Upper lobe of left lung (tissue), 6 donors: ENCODE data around the gene CSNK1G1. TPM values are rescaled to one million over a fixed set of nuclear protein-coding genes. Genes with fewer than 3 reads are reported as not detected.
A peak's percentile ranks its signal among the peaks of the same experiment; 100 is the strongest.

Source experiments
- ATAC-seq, 2 donors: fragments of 200-7000 bp; cut with Tn5 transposase; one replicate each; pipeline ENCODE4 v1.9.1; 2022; ENCODE audit warnings: mild to moderate bottlenecking in 2 of 2, moderate library complexity in 2 of 2; ENCODE audit not compliant: low FRiP score in 2 of 2
- DNase-seq, 2 donors: peaks; one replicate each; pipeline ENCODE4 v3.0.0-alpha.2; 2019 to 2020
- H3K27ac ChIP-seq, 4 donors: fragments of 200-600 bp; sonication (generic); one replicate each; pipeline ENCODE4 v1.5.1; 2016 to 2019
- H3K27me3 ChIP-seq, 4 donors: fragments of 200-600 bp; sonication (generic); one replicate each; pipeline ENCODE4 v1.5.1; 2017 to 2019
- H3K36me3 ChIP-seq, 4 donors: fragments of 200-600 bp; sonication (generic); one replicate each; pipeline ENCODE4 v1.5.1; 2016 to 2019
- H3K4me1 ChIP-seq, 4 donors: fragments of 200-600 bp; sonication (generic); one replicate each; pipeline ENCODE4 v1.5.1; 2018 to 2019
- H3K4me3 ChIP-seq, 4 donors: fragments of 200-600 bp; sonication (generic); one replicate each; pipeline ENCODE4 v1.5.1; 2017 to 2019; ENCODE audit warnings: mild to moderate bottlenecking in 2 of 4, moderate library complexity in 1 of 4
- H3K9me3 ChIP-seq, 4 donors: fragments of 200-600 bp; sonication (generic); one replicate each; pipeline ENCODE4 v1.5.1; 2018 to 2019
- CTCF ChIP-seq, 6 experiments: fragments of 450-650 bp in 4 of 6; fragments of 200-600 bp in 2 of 6; sonication (generic) in 2 of 6; IDR thresholded peaks; one replicate each; pipeline ENCODE4 v1.5.1; 2016 to 2019; ENCODE audit warnings: antibody characterized with exemption in 6 of 6
- EP300 ChIP-seq, 4 donors: sonication (generic); formaldehyde crosslinking; IDR thresholded peaks; one replicate each; pipeline ENCODE4 v1.5.1; 2017; ENCODE audit warnings: antibody characterized with exemption in 4 of 4, control low read depth in 2 of 4
- POLR2A ChIP-seq, 4 donors: fragments of 450-650 bp; IDR thresholded peaks; one replicate each; pipeline ENCODE4 v1.5.1; 2016 to 2017; ENCODE audit warnings: antibody characterized with exemption in 4 of 4, mild to moderate bottlenecking in 2 of 4
- POLR2AphosphoS5 ChIP-seq, 2 donors: sonication (generic); formaldehyde crosslinking; IDR thresholded peaks; one replicate each; pipeline ENCODE4 v1.5.1; 2017; ENCODE audit warnings: antibody characterized with exemption in 2 of 2
- WGBS, 2 donors: methylation state at CpG; one replicate each; pipeline ENCODE4 v1.1.5; 2017 to 2018; 5-methylcytosine and 5-hydroxymethylcytosine counted together
- total RNA-seq, 6 donors: library from RNA; depleted of rRNA in 4 of 6; stranded (reverse); fragments of >200 nt in 4 of 6; gene quantifications; one replicate each; pipeline versions ENCODE4 v1.1.0 to v1.2.1, GENCODE V29; 2016 to 2021
- donor health status: DM: no; HTN: no; CAD: no; lungs with moderate emphysema.
- donor health status: DM: no; HTN: yes; CAD: no; lungs with severe emphysema.

The CSNK1G1 gene
- total RNA-seq, 6 donors from 2014 or later: 14.8 to 49.6 (median 19.6) TPM

GRCh38 chr15:64389036-64389435, 33.1 kb upstream of the CSNK1G1 start:
- Histone ChIP-seq H3K9me3 (no peaks in the 10 kb centered on the region), H3K27ac (no peak overlapping the region), H3K4me3 (peak overlapping the region in 2 of 4 donors; percentile 63 to 91), H3K36me3 (peaks cover 0 to 6% (median under 1%) of the 10 kb centered on the region in 4 donors), H3K4me1 (peaks cover 11 to 19% (median 13%) of the 10 kb centered on the region in 4 donors), H3K27me3 (no peaks in the 10 kb centered on the region)
- TF ChIP-seq POLR2AphosphoS5 (IDR thresholded peaks at IDR 0.05) (no peak), CTCF (IDR thresholded peaks at IDR 0.05) (no peak), POLR2A (IDR thresholded peaks at IDR 0.05) (no peak), EP300 (IDR thresholded peaks at IDR 0.05) (no peak)
- WGBS, 2 donors: 82% methylated on average over 5 of the region's 5 CpGs
- ATAC-seq: no peak
- DNase-seq: no peak

- Histone ChIP-seq H3K4me3 (peak within 1 kb of the TSS; percentile 63 to 91 (median 68)), H3K27me3 (no peaks in the 10 kb centered on the region), H3K4me1 (peaks cover 11 to 19% (median 13%) of the 10 kb centered on the region in 4 donors), H3K9me3 (no peaks in the 10 kb centered on the region), H3K36me3 (no peaks in the 10 kb centered on the region), H3K27ac (peak within 1 kb of the TSS; percentile 78 to 86 (median 83))
- 1 to 2% methylated on average over 20 to 35 of the region's 35 CpGs for WGBS, 2 donors
- ATAC-seq: peak; percentile 100
- TF ChIP-seq EP300 (IDR thresholded peaks at IDR 0.05): peak in 1 of 4 donors; percentile 57
- TF ChIP-seq POLR2AphosphoS5 (IDR thresholded peaks at IDR 0.05): peak; percentile 93 to 94
- TF ChIP-seq POLR2A (IDR thresholded peaks at IDR 0.05): peak in 3 of 4 donors; percentile 55 to 83 (median 56)
- peak in 3 of 6 experiments; percentile 14 to 32 (median 25) for TF ChIP-seq CTCF (IDR thresholded peaks at IDR 0.05)
- DNase-seq: peak; percentile 96 to 99
Observed at GRCh38 chr15:64387562-64388168, 31.7 kb upstream of the CSNK1G1 start, which contains the start of gene TRIP4. Gene TRIP4 (plus strand): TSS chr15:64387836. CDS start chr15:64387864, 28 bp downstream.

- no peak for DNase-seq
- Histone ChIP-seq H3K36me3 (no peaks in the 10 kb centered on the region), H3K9me3 (no peaks in the 10 kb centered on the region), H3K27me3 (no peaks in the 10 kb centered on the region), H3K4me3 (no peak overlapping the region), H3K27ac (no peak overlapping the region), H3K4me1 (peaks cover 11 to 23% (median 16%) of the 10 kb centered on the region in 4 donors)
- whole genome bisulfite sequencing, 2 donors: 92 to 96% methylated on average over 7 of the region's 7 CpGs
- TF ChIP-seq POLR2AphosphoS5 (IDR thresholded peaks at IDR 0.05) (no peak), POLR2A (IDR thresholded peaks at IDR 0.05) (no peak), EP300 (IDR thresholded peaks at IDR 0.05) (no peak), CTCF (IDR thresholded peaks at IDR 0.05) (no peak)
- ATAC-seq: no peak
Observed at GRCh38 chr15:64386291-64386690, 30.3 kb upstream of the CSNK1G1 start.

- H3K4me3 ChIP-seq: no peak overlapping the region
- TF ChIP-seq POLR2AphosphoS5 (IDR thresholded peaks at IDR 0.05) (no peak), CTCF (IDR thresholded peaks at IDR 0.05) (no peak), EP300 (IDR thresholded peaks at IDR 0.05) (no peak), POLR2A (IDR thresholded peaks at IDR 0.05) (no peak)
- peaks cover 13 to 21% (median 18%) of the 10 kb centered on the region in 4 donors for H3K4me1 ChIP-seq
- no peaks in the 10 kb centered on the region for H3K36me3 ChIP-seq
- ATAC-seq (no peak), DNase-seq (no peak)
- H3K27ac ChIP-seq: no peak overlapping the region
- H3K9me3 ChIP-seq: no peaks in the 10 kb centered on the region
- no peaks in the 10 kb centered on the region for H3K27me3 ChIP-seq
- 82 to 89% methylated on average over 2 of the region's 2 CpGs for WGBS, 2 donors
Observed at GRCh38 chr15:64383760-64384159, 27.8 kb upstream of the CSNK1G1 start.
